GM12878 (cell line): Measurements from ENCODE around the gene MYOM3. TPM values are rescaled to one million over a fixed set of nuclear protein-coding genes. Genes with fewer than 3 reads are reported as not detected.

Source experiments
- ATAC-seq: fragments of 200-7000 bp; cut with Tn5 transposase; 3 replicates; pipeline ENCODE4 v1.9.1; 2020; ENCODE audit warnings: mild to moderate bottlenecking, moderate library complexity
- BruUV-seq: library from RNA; stranded (reverse); fragments of 400-500 nt; replicated peaks from 2 replicates; lab custom pipeline; 2021; lab: Mats Ljungman, UMichigan
- CTCF ChIA-PET: fragments of 300-600 bp; sonication (Branson Sonifier 250); formaldehyde crosslinking; extraction: SDS; loops from one replicate; lab custom pipeline; 2021; ENCODE audit warnings: inconsistent platforms; lab: Yijun Ruan, JAX
- POLR2A ChIA-PET: fragments of 350-600 bp; formaldehyde crosslinking; extraction: SDS; loops from one replicate; lab custom pipeline; 2021; ENCODE audit warnings: inconsistent platforms; lab: Charles Lee
- RAD21 ChIA-PET: fragments of 300-600 bp; sonication (Branson Sonifier 250); formaldehyde crosslinking; loops from one replicate; lab custom pipeline; 2023; ENCODE audit warnings: antibody characterized with exemption; ENCODE audit not compliant: unreplicated experiment; lab: Charles Lee
- SMC1A ChIA-PET: fragments of 300-600 bp; sonication (Branson Sonifier 250); formaldehyde crosslinking; loops from one replicate; lab custom pipeline; 2023; ENCODE audit not compliant: unreplicated experiment, uncharacterized antibody; lab: Charles Lee
- DNase-seq: peaks from one replicate; pipeline ENCODE4 v3.0.0-alpha.2; 2011; ENCODE audit warnings: low read depth, low spot score
- FAIRE-seq: peaks from 3 replicates; lab custom pipeline; 2011; peaks lifted over from hg19 to GRCh38; lab: Jason Lieb, UNC
- H2AFZ ChIP-seq: 2 replicates; pipeline ENCODE4 v1.6.0; 2011; ENCODE audit warnings: low read depth, low read length, control low read depth; ENCODE audit not compliant: control insufficient read depth
- H3K27ac ChIP-seq: 2 replicates; pipeline ENCODE4 v1.5.1; 2011; ENCODE audit warnings: control low read depth; ENCODE audit not compliant: control insufficient read depth, insufficient read depth
- H3K27me3 ChIP-seq, 2 experiments: replicated peaks in 1 of 2; 2 replicates each; pipeline versions ENCODE4 v1.6.0 to v1.6.1; 2011; ENCODE audit warnings: low read length in 1 of 2; ENCODE audit not compliant: control insufficient read depth in 2 of 2, insufficient read depth in 2 of 2
- H3K36me3 ChIP-seq, 2 experiments: 2 replicates each; pipeline ENCODE4 v1.5.1; 2011; ENCODE audit warnings: low read length in 1 of 2; ENCODE audit not compliant: control insufficient read depth in 2 of 2, insufficient read depth in 2 of 2
- H3K4me1 ChIP-seq: 2 replicates; pipeline ENCODE4 v1.6.1; 2011; ENCODE audit warnings: mild to moderate bottlenecking, low read length, moderate library complexity, mixed read lengths; ENCODE audit not compliant: control insufficient read depth, insufficient read depth
- H3K4me2 ChIP-seq: 2 replicates; pipeline ENCODE4 v1.6.0; 2011; ENCODE audit warnings: control low read depth; ENCODE audit not compliant: control insufficient read depth, insufficient read depth
- H3K4me3 ChIP-seq: fragments of 200-600 bp; sonication (generic); 2 replicates; pipeline ENCODE4 v1.5.1; 2016
- H3K79me2 ChIP-seq: 2 replicates; pipeline ENCODE4 v1.6.0; 2011; ENCODE audit warnings: low read length; ENCODE audit not compliant: control insufficient read depth, insufficient read depth
- H3K9ac ChIP-seq: 2 replicates; pipeline ENCODE4 v1.8.0; 2011; ENCODE audit warnings: low read length, control low read depth, mixed read lengths; ENCODE audit not compliant: control insufficient read depth, insufficient read depth
- H3K9me3 ChIP-seq: replicated peaks from 3 replicates; pipeline ENCODE4 v1.5.1; 2011; ENCODE audit warnings: mild to moderate bottlenecking, low read length; ENCODE audit not compliant: control insufficient read depth, insufficient read depth
- H4K20me1 ChIP-seq: 2 replicates; pipeline ENCODE4 v1.6.0; 2011; ENCODE audit not compliant: control insufficient read depth, insufficient read depth
- BHLHE40 ChIP-seq, 2 experiments: fragments of 450-650 bp in 1 of 2; IDR thresholded peaks; 2 replicates each; pipeline ENCODE4 v1.6.1; 2011 to 2017; ENCODE audit warnings: low read depth in 2 of 2, borderline replicate concordance in 1 of 2, improper control_type of control experiment in 1 of 2, low read length in 1 of 2, mild to moderate bottlenecking in 1 of 2
- HDAC6 ChIP-seq: fragments of 200-600 bp; sonication (generic); IDR thresholded peaks from one replicate; pipeline ENCODE4 v1.8.0; 2017; ENCODE audit warnings: antibody characterized with exemption; ENCODE audit not compliant: unreplicated experiment
- RAD51 ChIP-seq: fragments of 450-650 bp; IDR thresholded peaks from 2 replicates; pipeline ENCODE4 v1.6.1; 2016; ENCODE audit warnings: moderate library complexity, mild to moderate bottlenecking, inconsistent platforms
- RB1 ChIP-seq: fragments of 450-650 bp; formaldehyde crosslinking; IDR thresholded peaks from 2 replicates; pipeline ENCODE4 v1.6.1; 2017; ENCODE audit warnings: mild to moderate bottlenecking, borderline replicate concordance
- SREBF1 ChIP-seq: IDR thresholded peaks from 2 replicates; pipeline ENCODE4 v1.6.1; 2012; ENCODE audit warnings: mild to moderate bottlenecking, low read length
- ZBED1 ChIP-seq: IDR thresholded peaks from 2 replicates; pipeline ENCODE4 v1.6.1; 2016; ENCODE audit warnings: borderline replicate concordance
- WGBS: methylation state at CpG from one replicate; pipeline ENCODE4 v1.1.6; 2016; ENCODE audit warnings: low lambda C conversion rate; ENCODE audit not compliant: insufficient replicate concordance, insufficient coverage; ENCODE audit errors: missing lambda C conversion rate; 5-methylcytosine and 5-hydroxymethylcytosine counted together
- in situ Hi-C: fragments of 300-500 bp; cut with MboI; formaldehyde crosslinking; loops from 9 replicates; pipeline ENCODE4 v1.14.3; 2018; ENCODE audit warnings: mixed read lengths
- intact Hi-C: fragments of 100-400 bp; cut with micrococcal nuclease; formaldehyde crosslinking; loops from one replicate; pipeline ENCODE4 v1.14.2; 2022; ENCODE audit not compliant: unreplicated experiment
- polyA plus RNA-seq, 11 experiments: library from polyadenylated mRNA; depleted of rRNA in 4 of 11; unstranded in 6 of 11; stranded (reverse) in 5 of 11; fragments of >200 nt; fragmentation: Nextera tagmentation in 4 of 11; fragmentation: Illumina TruSeq in 1 of 11; extraction: Ambion mirVana in 4 of 11; extraction: Trizol in 1 of 11; gene quantifications; 1 replicate in 1 of 11; 2 replicates in 10 of 11; pipeline versions ENCODE4 v1.2.1 to v1.2.3, GENCODE V29; 2011 to 2016; ENCODE audit warnings: inconsistent platforms in 2 of 11, missing spikeins in 2 of 11, low read depth in 1 of 11
- total RNA-seq, 4 experiments: library from RNA; depleted of rRNA in 3 of 4; stranded (reverse); fragments of >200 nt in 3 of 4; fragmentation: Illumina TruSeq in 1 of 4; extraction: Trizol in 1 of 4; gene quantifications; 2 replicates each; pipeline versions ENCODE4 v1.2.1 to v1.2.3, GENCODE V29; 2013 to 2021

Gene MYOM3
- total and polyA plus RNA-seq, 10 of the 15 experiments (the other 5 are each of a cell fraction or from before 2014, with no cell fraction given): 0.06 TPM; not detected in 9

DNA sequence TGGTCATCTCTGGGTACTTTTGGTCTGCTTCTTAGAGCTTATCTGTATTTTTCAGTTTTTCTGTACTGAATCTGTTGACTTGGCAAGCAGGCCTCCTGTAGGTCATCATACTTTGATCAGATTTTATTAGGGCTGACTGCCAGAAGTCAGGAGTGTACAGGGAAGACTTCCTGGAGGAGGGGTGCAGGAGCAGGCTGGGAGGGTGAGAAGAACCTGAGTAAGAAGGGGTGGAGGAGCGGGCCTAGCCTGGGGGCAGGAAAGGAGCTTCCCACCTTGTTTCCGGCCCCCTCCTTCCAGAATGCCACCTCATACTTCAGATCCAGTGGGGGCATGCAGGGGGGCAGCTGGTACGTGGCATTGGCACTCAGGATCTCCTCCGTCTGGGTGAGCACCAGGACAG lies 49.3 kb upstream of the MYOM3 start:
- WGBS: 72% methylated on average over 4 of the region's 4 CpGs
- no peak overlapping the region for H2AFZ ChIP-seq
- CTCF ChIA-PET: interaction anchor here (2.0 kb wide), 1 partner anchor 11 kb away, joined by 9 read pairs; no protein-coding TSS in a partner anchor
- no peak overlapping the region for H3K4me2 ChIP-seq
- TF ChIP-seq SREBF1 (no peak), RAD51 (no peak), ZBED1 (no peak), HDAC6 (no peak), RB1 (no peak)
- TF ChIP-seq, all 136 proteins: peak for 0
- Histone ChIP-seq H3K4me3 (no peak overlapping the region), H4K20me1 (no peaks in the 10 kb centered on the region), H3K9ac (no peak overlapping the region), H3K9me3 (no peaks in the 10 kb centered on the region), H3K27me3 (no peaks in the 10 kb centered on the region), H3K36me3 (peaks cover 0 to 4% of the 10 kb centered on the region in 2 experiments; a peak in 1 of 4 replicates), H3K27ac (no peak overlapping the region), H3K4me1 (no peaks in the 10 kb centered on the region), H3K79me2 (no peaks in the 10 kb centered on the region)
- intact Hi-C loops (no loop called here), in situ Hi-C loops (no loop called here)
- ATAC-seq (no peak), FAIRE-seq (no peak), DNase-seq (no peak)
- SMC1A ChIA-PET: interaction anchor here (0.7 kb wide), 1 partner anchor 38 kb away, joined by 3 read pairs; no protein-coding TSS in a partner anchor
- RAD21 ChIA-PET: no interaction called here
- POLR2A ChIA-PET: no interaction called here
- BruUV-seq: no TSS peak

DNA sequence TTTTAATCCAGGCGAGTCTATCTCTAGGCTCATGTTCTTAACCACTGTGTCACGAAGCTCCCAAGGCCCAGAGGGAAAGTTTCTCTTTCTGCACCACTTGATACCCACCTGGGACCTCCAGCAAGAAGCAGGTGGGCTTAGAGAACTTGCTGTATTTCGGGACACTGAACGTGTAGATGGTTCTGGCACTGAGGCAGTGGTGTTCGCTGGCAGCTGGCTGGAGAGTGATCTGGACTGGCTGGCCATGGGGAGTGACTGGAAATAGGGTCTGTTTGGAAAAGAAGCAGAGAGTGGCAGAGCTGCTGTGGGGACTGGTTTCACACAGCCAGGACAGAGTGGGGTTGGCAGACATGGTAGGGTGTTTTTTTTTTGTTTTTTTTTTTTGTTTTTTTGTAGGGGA lies 47.4 kb upstream of the MYOM3 start:
- in situ Hi-C loops: no loop called here
- POLR2A ChIA-PET: no interaction called here
- FAIRE-seq: no peak

More for the DNA sequence above, 47.4 kb upstream of the MYOM3 start:
- no peak overlapping the region for H3K4me3 ChIP-seq
- H3K36me3 ChIP-seq: no peaks in the 10 kb centered on the region
- no TSS peak for BruUV-seq
- H3K79me2 ChIP-seq: no peaks in the 10 kb centered on the region
- no peak for TF ChIP-seq BHLHE40 (IDR thresholded peaks at IDR 0.05; ENCODE audit: borderline replicate concordance in 1 of 2, low read depth in 2 of 2, low read length in 1 of 2)
- intact Hi-C loops: no loop called here
- H4K20me1 ChIP-seq: no peaks in the 10 kb centered on the region
- no peak overlapping the region for H3K27ac ChIP-seq
- no peak overlapping the region for H2AFZ ChIP-seq
- WGBS: 57% methylated on average over 5 of the region's 5 CpGs
- no peaks in the 10 kb centered on the region for H3K27me3 ChIP-seq
- DNase-seq (no peak), ATAC-seq (no peak)
- no peak overlapping the region for H3K4me2 ChIP-seq
- ChIA-PET CTCF (interaction anchor here (1.2 to 2.9 kb wide), 4 partner anchors 10 to 232 kb away, joined by 3 to 15 read pairs (median 4); no protein-coding TSS in a partner anchor), RAD21 (interaction anchor here (0.6 to 1.4 kb wide), 3 partner anchors 30 to 232 kb away, joined by 3 read pairs; no protein-coding TSS in a partner anchor), SMC1A (interaction anchor here (1.4 kb wide), 1 partner anchor 9 kb away, joined by 5 read pairs; no protein-coding TSS in a partner anchor)
- peaks cover 7% of the 10 kb centered on the region for H3K4me1 ChIP-seq
- H3K9ac ChIP-seq: no peak overlapping the region
- H3K9me3 ChIP-seq: no peaks in the 10 kb centered on the region
